H1 (cell line): ENCODE measurements around the gene ASTN1. TPM values are rescaled to one million over a fixed set of nuclear protein-coding genes. Genes with fewer than 3 reads are reported as not detected.

Experiments
- BACH1 ChIP-seq: IDR thresholded peaks from 2 replicates; pipeline ENCODE4 v1.6.1; 2012; ENCODE audit warnings: low read length, improper control_type of control experiment
- CHD2 ChIP-seq: IDR thresholded peaks from 2 replicates; pipeline ENCODE4 v1.6.1; 2012; ENCODE audit warnings: low read length, improper control_type of control experiment
- E2F6 ChIP-seq: IDR thresholded peaks from 2 replicates; pipeline ENCODE4 v1.6.1; 2012; ENCODE audit warnings: inconsistent platforms
- HDAC2 ChIP-seq, 2 experiments: fragments of 300-600 bp in 1 of 2; sonication (generic) in 1 of 2; IDR thresholded peaks; 2 replicates each; pipeline ENCODE4 v1.6.1; 2011 to 2012; ENCODE audit warnings: low read depth in 2 of 2, low read length in 2 of 2, mild to moderate bottlenecking in 2 of 2, moderate library complexity in 2 of 2, borderline replicate concordance in 1 of 2, inconsistent platforms in 1 of 2
- MAFK ChIP-seq: IDR thresholded peaks from 2 replicates; pipeline ENCODE4 v1.6.1; 2012; ENCODE audit warnings: low read depth, mild to moderate bottlenecking, improper control_type of control experiment, low read length
- SP2 ChIP-seq: IDR thresholded peaks from 2 replicates; pipeline ENCODE4 v1.6.1; 2012; ENCODE audit warnings: mild to moderate bottlenecking, low read length, inconsistent platforms
- SRF ChIP-seq: IDR thresholded peaks from 2 replicates; pipeline ENCODE4 v1.6.1; 2011; ENCODE audit warnings: mild to moderate bottlenecking, low read depth, low read length, moderate library complexity
- polyA plus RNA-seq, 7 experiments: library from polyadenylated mRNA; depleted of rRNA in 3 of 7; stranded (reverse) in 5 of 7; unstranded in 2 of 7; fragments of >200 nt in 5 of 7; fragments of 200-250 nt in 2 of 7; gene quantifications; 1 replicate in 5 of 7; 2 replicates in 1 of 7; 4 replicates in 1 of 7; pipeline versions ENCODE4 v1.2.1 to v1.2.3, GENCODE V29; 2011 to 2013; ENCODE audit warnings: missing spikeins in 2 of 7, mixed read lengths in 2 of 7
- total RNA-seq: library from RNA; stranded (reverse); fragmentation: NEBNext Ultra II Directional; extraction: Animal tissue kit (Norgen Biotek cat#: 25700); gene quantifications from 2 replicates; pipeline ENCODE4 v1.2.1, GENCODE V29; 2021
- TF ChIP-seq, protein P1 (sequence below): IDR thresholded peaks from 2 replicates; pipeline ENCODE4 v1.6.1; 2012; ENCODE audit warnings: inconsistent platforms

Gene ASTN1
- total and polyA plus RNA-seq, 2 of the 8 experiments (the other 6 are each of a cell fraction or from before 2014, with no cell fraction given): 2.9 to 4.1 TPM

DNA sequence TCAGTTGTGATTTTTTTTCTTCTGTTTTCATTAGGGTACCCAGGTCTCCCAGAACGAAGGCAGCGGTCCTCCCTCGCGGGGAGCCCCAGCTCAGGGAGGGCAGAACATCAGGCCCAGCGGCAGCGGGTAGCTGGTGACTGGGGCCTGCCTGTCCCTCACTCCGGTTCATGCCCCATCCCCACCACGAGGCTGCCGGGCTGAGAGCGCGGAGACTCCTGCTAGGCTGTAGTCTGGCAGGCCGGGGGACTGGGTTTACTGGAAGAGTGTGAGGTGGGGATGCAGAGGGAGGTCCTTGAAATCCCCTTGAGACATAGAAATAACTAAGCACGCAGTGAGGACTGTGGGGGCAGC, 16.7 kb upstream of the ASTN1 start (continued):
- TF ChIP-seq CHD2 (no peak), HDAC2 (IDR thresholded peaks at IDR 0.05; ENCODE audit: borderline replicate concordance in 1 of 2, low read depth in 2 of 2, low read length in 2 of 2) (no peak), MAFK (no peak), SP2 (no peak), BACH1 (no peak), SRF (no peak), E2F6 (no peak; the same call in 1 of the 2 replicates)
- TF ChIP-seq, protein P1, sequence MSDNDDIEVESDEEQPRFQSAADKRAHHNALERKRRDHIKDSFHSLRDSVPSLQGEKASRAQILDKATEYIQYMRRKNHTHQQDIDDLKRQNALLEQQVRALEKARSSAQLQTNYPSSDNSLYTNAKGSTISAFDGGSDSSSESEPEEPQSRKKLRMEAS: peak; percentile 66
